Measurements from ENCODE around the gene C18orf32. TPM values are rescaled to one million over a fixed set of nuclear protein-coding genes. Genes with fewer than 3 reads are reported as not detected.

The C18orf32 gene
- polyA plus RNA-seq, 2 of the 4 experiments (the other 2 are of a cell fraction), result 12.7 to 59.1 TPM

DNA sequence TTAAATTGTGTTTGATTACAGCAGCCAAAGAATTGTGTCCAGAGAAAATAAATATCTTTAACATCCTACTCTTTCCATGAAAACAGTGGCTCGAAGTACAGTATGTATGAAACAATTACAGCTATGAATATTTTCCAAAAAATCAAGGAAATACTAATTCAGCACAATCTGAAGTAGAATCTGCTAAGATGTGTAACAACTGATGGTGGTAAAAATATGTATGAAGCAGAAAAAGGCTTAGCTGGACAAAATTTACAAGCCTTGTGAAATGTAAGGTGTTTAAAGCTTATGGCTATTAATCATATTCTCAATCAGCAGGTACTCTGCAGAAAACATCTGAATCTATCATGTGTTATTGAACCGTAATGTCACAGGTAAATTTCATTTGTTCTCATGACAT, 43.2 kb downstream of the C18orf32 start:
- POLR2A ChIA-PET, result no interaction called here
- DNase-seq (ENCODE audit: low read depth in 1 of 2, low spot score in 1 of 2) (no peak), ATAC-seq (no peak), FAIRE-seq (no peak)
- no peak overlapping the region for H3K4me3 ChIP-seq
- CTCF ChIA-PET, result interaction anchor here (1.1 kb wide), 2 partner anchors 28 to 769 kb away, joined by 3 read pairs; no protein-coding TSS in a partner anchor
- H3K4me2 ChIP-seq, result no peak overlapping the region
- TF ChIP-seq, protein P1, sequence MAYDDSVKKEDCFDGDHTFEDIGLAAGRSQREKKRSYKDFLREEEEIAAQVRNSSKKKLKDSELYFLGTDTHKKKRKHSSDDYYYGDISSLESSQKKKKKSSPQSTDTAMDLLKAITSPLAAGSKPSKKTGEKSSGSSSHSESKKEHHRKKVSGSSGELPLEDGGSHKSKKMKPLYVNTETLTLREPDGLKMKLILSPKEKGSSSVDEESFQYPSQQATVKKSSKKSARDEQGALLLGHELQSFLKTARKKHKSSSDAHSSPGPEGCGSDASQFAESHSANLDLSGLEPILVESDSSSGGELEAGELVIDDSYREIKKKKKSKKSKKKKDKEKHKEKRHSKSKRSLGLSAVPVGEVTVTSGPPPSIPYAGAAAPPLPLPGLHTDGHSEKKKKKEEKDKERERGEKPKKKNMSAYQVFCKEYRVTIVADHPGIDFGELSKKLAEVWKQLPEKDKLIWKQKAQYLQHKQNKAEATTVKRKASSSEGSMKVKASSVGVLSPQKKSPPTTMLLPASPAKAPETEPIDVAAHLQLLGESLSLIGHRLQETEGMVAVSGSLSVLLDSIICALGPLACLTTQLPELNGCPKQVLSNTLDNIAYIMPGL (CRISPR knock-in tag; IDR thresholded peaks at IDR 0.05; ENCODE audit: borderline replicate concordance), result no peak
- no peak for TF ChIP-seq HEYL (CRISPR knock-in tag; IDR thresholded peaks at IDR 0.05)
- no peak for TF ChIP-seq SMC3 (IDR thresholded peaks at IDR 0.05)
- TF ChIP-seq FOXS1 (CRISPR knock-in tag; IDR thresholded peaks at IDR 0.05), result no peak
- TF ChIP-seq CBX8 (IDR thresholded peaks at IDR 0.05), result no peak
- no peak for TF ChIP-seq JUNB (IDR thresholded peaks at IDR 0.05)
- TF ChIP-seq, protein P2, sequence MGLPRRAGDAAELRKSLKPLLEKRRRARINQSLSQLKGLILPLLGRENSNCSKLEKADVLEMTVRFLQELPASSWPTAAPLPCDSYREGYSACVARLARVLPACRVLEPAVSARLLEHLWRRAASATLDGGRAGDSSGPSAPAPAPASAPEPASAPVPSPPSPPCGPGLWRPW (IDR thresholded peaks at IDR 0.05), result no peak
- TF ChIP-seq RAD21 (conservative IDR thresholded peaks at IDR 0.05 in 1 of 2, IDR thresholded peaks at IDR 0.05 in 1 of 2), result no peak
- TF ChIP-seq EP300 (IDR thresholded peaks at IDR 0.05), result no peak
- no peak for TF ChIP-seq TP53 (CRISPR knock-in tag; IDR thresholded peaks at IDR 0.05)
- no peak for TF ChIP-seq NPAS2 (CRISPR knock-in tag; IDR thresholded peaks at IDR 0.05; ENCODE audit: borderline replicate concordance)
- TF ChIP-seq, protein P3, sequence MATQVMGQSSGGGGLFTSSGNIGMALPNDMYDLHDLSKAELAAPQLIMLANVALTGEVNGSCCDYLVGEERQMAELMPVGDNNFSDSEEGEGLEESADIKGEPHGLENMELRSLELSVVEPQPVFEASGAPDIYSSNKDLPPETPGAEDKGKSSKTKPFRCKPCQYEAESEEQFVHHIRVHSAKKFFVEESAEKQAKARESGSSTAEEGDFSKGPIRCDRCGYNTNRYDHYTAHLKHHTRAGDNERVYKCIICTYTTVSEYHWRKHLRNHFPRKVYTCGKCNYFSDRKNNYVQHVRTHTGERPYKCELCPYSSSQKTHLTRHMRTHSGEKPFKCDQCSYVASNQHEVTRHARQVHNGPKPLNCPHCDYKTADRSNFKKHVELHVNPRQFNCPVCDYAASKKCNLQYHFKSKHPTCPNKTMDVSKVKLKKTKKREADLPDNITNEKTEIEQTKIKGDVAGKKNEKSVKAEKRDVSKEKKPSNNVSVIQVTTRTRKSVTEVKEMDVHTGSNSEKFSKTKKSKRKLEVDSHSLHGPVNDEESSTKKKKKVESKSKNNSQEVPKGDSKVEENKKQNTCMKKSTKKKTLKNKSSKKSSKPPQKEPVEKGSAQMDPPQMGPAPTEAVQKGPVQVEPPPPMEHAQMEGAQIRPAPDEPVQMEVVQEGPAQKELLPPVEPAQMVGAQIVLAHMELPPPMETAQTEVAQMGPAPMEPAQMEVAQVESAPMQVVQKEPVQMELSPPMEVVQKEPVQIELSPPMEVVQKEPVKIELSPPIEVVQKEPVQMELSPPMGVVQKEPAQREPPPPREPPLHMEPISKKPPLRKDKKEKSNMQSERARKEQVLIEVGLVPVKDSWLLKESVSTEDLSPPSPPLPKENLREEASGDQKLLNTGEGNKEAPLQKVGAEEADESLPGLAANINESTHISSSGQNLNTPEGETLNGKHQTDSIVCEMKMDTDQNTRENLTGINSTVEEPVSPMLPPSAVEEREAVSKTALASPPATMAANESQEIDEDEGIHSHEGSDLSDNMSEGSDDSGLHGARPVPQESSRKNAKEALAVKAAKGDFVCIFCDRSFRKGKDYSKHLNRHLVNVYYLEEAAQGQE (IDR thresholded peaks at IDR 0.05), result no peak
- TF ChIP-seq HOXB13 (CRISPR knock-in tag; IDR thresholded peaks at IDR 0.05; ENCODE audit: low read depth), result no peak
- H3K9me3 ChIP-seq, result no peaks in the 10 kb centered on the region
- no peaks in the 10 kb centered on the region for H3K4me1 ChIP-seq
- WGBS (ENCODE audit: missing lambda C conversion rate), result 81% methylated on average over 2 of the region's 2 CpGs
- no peak overlapping the region for H3K27ac ChIP-seq

DNA sequence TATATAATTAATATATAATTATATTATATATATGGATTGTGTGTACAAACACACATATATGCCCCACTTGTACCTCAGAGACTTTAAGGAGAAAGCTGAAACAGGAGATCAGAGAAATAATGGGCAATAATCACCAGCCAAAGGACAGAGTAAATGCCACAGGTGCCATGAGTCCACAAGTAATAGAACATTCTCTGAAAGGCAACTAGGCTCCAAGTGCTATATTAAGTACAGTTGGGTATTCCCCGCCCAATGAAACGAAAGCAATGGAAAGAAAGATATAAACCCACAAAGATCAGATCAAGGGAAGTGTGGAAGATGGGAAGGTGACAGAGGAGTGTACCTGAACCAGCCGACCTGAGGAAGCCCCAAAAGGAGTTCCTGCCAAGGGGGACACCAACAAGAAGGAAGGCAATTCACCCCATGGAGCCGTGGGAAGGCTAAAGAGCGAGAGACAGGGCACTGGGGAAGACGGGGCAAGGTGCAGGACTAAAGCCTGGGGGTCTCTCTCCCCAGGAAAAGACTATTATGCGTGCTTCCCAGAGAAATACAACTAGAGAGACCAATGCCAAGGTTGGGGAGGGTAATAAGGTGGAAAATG, 45.6 kb downstream of the C18orf32 start:
- WGBS (ENCODE audit: missing lambda C conversion rate), result 87% methylated on average over 7 of the region's 7 CpGs
- Histone ChIP-seq H3K27ac (no peak overlapping the region), H3K9me3 (no peaks in the 10 kb centered on the region), H3K4me1 (no peaks in the 10 kb centered on the region), H3K4me2 (no peak overlapping the region), H3K4me3 (no peak overlapping the region)
- no peak for FAIRE-seq
- POLR2A ChIA-PET, result no interaction called here
- CTCF ChIA-PET, result no interaction called here
- no peak for DNase-seq (ENCODE audit: low read depth in 1 of 2, low spot score in 1 of 2)
- ATAC-seq, result no peak
- TF ChIP-seq SMC3 (IDR thresholded peaks at IDR 0.05) (no peak), ESRRA (IDR thresholded peaks at IDR 0.05; ENCODE audit: borderline replicate concordance, low read length) (no peak), ZC3H11A (IDR thresholded peaks at IDR 0.05) (no peak), HOXB5 (CRISPR knock-in tag; IDR thresholded peaks at IDR 0.05) (no peak), NFE2L2 (conservative IDR thresholded peaks at IDR 0.05; ENCODE audit: low read length) (no peak), KDM1A (IDR thresholded peaks at IDR 0.05; ENCODE audit: low read depth) (no peak), JUNB (IDR thresholded peaks at IDR 0.05) (no peak)

DNA sequence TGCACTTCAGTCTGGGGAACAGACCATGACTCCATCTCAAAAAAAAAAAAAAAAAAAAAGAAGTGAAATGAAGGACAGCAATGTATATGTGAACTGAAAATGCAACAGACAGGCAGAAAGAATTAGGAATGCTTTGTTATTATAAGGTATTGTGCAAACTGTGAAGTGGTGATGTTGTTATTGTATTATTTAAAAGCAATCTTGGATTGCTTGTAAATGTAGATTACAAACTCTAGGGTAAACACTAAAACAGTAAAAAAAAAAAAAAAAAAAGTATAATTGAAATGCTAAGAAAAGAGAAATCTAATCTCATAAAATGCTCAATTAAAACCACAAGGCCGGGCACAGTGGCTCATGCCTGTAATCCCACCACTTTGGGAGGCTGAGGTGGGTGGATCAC, 51.9 kb downstream of the C18orf32 start:
- ChIA-PET POLR2A (no interaction called here), CTCF (interaction anchor here (1.0 to 1.7 kb wide), 2 partner anchors 12 to 20 kb away, joined by 3 to 4 read pairs; no protein-coding TSS in a partner anchor)
- Histone ChIP-seq H3K27ac (no peak overlapping the region), H3K4me2 (no peak overlapping the region), H3K4me1 (no peaks in the 10 kb centered on the region), H3K9me3 (no peaks in the 10 kb centered on the region), H3K4me3 (no peak overlapping the region)
- TF ChIP-seq RARB (CRISPR knock-in tag; IDR thresholded peaks at IDR 0.05) (no peak), RNF2 (IDR thresholded peaks at IDR 0.05; ENCODE audit: borderline replicate concordance, low read depth) (no peak), EHF (CRISPR knock-in tag; IDR thresholded peaks at IDR 0.05) (no peak), HOXB5 (CRISPR knock-in tag; IDR thresholded peaks at IDR 0.05) (no peak), SMC3 (IDR thresholded peaks at IDR 0.05) (no peak), KDM5A (IDR thresholded peaks at IDR 0.05) (no peak)
- TF ChIP-seq, protein P2 (IDR thresholded peaks at IDR 0.05), result no peak
- ATAC-seq, result no peak
- WGBS (ENCODE audit: missing lambda C conversion rate), result 88% methylated on average over 1 of the region's 1 CpG
- no peak for DNase-seq (ENCODE audit: low read depth in 1 of 2, low spot score in 1 of 2)
- no peak for FAIRE-seq

Measured in A549 (cell line).